DMS114 treated with DMSO at 0.1 percent for 48 hours (cell line): ENCODE data around the gene MROH2B.
"Not testable (repeated sequence)": the region's sequence is repeated elsewhere in the genome, so short reads cannot be mapped to it uniquely, and the experiment has no call there.

Source experiments
- DNase-seq: peaks from one replicate; lab custom pipeline; 2025; ENCODE audit not compliant: unreplicated experiment; lab: John Stamatoyannopoulos, UW

Gene MROH2B

GRCh38 chr5:41032973-41033372, 38.2 kb downstream of the MROH2B start:
- no peak for DNase-seq

GRCh38 chr5:41022600-41022999, 48.5 kb downstream of the MROH2B start:
- DNase-seq: not testable (repeated sequence)

- no peak for DNase-seq
These were observed 58.8 kb downstream of the MROH2B start for GRCh38 chr5:41012318-41012717.

- no peak for DNase-seq
These were observed 60.6 kb downstream of the MROH2B start for GRCh38 chr5:41010572-41010971.

- DNase-seq: no peak
These were observed 61.9 kb downstream of the MROH2B start for GRCh38 chr5:41009232-41009631.

- DNase-seq: no peak
These were observed 66.2 kb downstream of the MROH2B start for GRCh38 chr5:41004931-41005330.

- DNase-seq: no peak
These were observed 67.3 kb downstream of the MROH2B start for GRCh38 chr5:41003670-41004376.

- DNase-seq: no peak
These were observed 71.2 kb downstream of the MROH2B start for GRCh38 chr5:40999966-41000365.

GRCh38 chr5:40999142-40999541, 72.0 kb downstream of the MROH2B start:
- no peak for DNase-seq

GRCh38 chr5:40995801-40996586, 75.1 kb downstream of the MROH2B start:
- DNase-seq: no peak

- no peak for DNase-seq
These were observed 79.1 kb downstream of the MROH2B start for GRCh38 chr5:40991981-40992559.

- DNase-seq: no peak
These were observed 79.8 kb downstream of the MROH2B start for GRCh38 chr5:40991168-40991980.

GRCh38 chr5:40988746-40989510, 82.2 kb downstream of the MROH2B start:
- DNase-seq: no peak

- no peak for DNase-seq
These were observed 83.8 kb downstream of the MROH2B start for GRCh38 chr5:40987349-40987748.

GRCh38 chr5:40986666-40987065, 84.5 kb downstream of the MROH2B start:
- no peak for DNase-seq

GRCh38 chr5:40985501-40985900, 85.6 kb downstream of the MROH2B start:
- DNase-seq: no peak

GRCh38 chr5:40984884-40985283, 86.3 kb downstream of the MROH2B start:
- no peak for DNase-seq

GRCh38 chr5:40983781-40984180, 87.4 kb downstream of the MROH2B start:
- DNase-seq: no peak

GRCh38 chr5:40981420-40981819, 89.7 kb downstream of the MROH2B start:
- DNase-seq: no peak

GRCh38 chr5:40976836-40977235, 94.3 kb downstream of the MROH2B start:
- no peak for DNase-seq

GRCh38 chr5:40976041-40976440, 95.1 kb downstream of the MROH2B start:
- DNase-seq: no peak
